ENCODE results near the gene SECTM1. TPM values are rescaled to one million over a fixed set of nuclear protein-coding genes. Genes with fewer than 3 reads are reported as not detected.

SECTM1 gene
- total and polyA plus RNA-seq, 9 of the 15 experiments (the other 6 are each of a cell fraction or from before 2014, with no cell fraction given) = 0.11 to 0.46 (median 0.18) TPM; not detected in 6

DNA sequence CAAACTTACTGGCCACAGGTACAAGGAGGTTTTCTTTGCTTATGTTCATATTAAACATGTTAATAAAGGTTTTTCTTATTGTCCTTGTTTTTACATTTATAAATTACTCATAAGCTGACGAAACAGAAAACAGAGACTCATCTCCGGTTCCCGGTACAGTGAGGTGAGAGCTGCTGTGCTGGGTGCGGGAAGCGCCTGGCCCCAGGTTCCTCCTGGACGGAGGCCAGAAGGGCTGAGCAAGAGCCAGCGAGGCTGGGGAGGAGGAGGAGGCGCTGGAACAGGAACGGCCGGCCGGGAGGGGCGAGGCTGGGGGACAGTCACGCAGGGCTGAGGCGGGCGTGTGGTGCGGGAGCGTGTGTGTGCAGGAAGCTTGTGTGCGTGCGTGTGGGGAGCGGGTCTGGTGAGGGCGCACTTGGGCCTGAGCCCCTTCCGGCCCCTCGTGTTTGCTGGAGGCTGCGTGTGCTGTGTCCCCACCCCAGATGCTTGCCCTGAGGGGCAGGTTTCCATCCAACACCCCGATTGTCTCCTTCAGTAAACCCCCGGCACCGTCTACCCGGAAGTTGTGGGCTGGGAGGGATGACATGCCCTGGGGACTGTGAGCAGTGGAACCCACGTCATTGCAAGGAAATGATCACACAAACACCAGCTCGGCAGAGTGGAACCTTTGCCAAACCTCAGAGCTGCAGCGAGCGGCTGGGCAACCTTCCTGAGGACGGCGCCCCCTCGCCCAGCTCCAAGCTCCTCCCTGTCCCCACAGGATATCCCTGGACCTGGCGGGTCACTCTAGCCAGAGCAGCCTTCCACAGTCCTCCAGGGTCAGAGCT, 35.6 kb downstream of the SECTM1 start (continued):
- TF ChIP-seq GABPA (tag; conservative IDR thresholded peaks at IDR 0.05; ENCODE audit: low read depth) = peak; percentile 85
- peak in 2 of 3 experiments; percentile 67 to 90; a peak in 3 of 6 replicates for TF ChIP-seq ZBTB11 (CRISPR knock-in tag; IDR thresholded peaks at IDR 0.05)
- TF ChIP-seq, protein P1, sequence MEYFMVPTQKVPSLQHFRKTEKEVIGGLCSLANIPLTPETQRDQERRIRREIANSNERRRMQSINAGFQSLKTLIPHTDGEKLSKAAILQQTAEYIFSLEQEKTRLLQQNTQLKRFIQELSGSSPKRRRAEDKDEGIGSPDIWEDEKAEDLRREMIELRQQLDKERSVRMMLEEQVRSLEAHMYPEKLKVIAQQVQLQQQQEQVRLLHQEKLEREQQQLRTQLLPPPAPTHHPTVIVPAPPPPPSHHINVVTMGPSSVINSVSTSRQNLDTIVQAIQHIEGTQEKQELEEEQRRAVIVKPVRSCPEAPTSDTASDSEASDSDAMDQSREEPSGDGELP (CRISPR knock-in tag; IDR thresholded peaks at IDR 0.05; ENCODE audit: borderline replicate concordance) = peak; percentile 66; the same call in 1 of the 2 replicates
- peak; percentile 73 for TF ChIP-seq ZBTB2 (IDR thresholded peaks at IDR 0.05)
- no peak for TF ChIP-seq AFF1 (IDR thresholded peaks at IDR 0.05; ENCODE audit: low read depth in 1 of 2, partially characterized antibody in 2 of 2)
- TF ChIP-seq, protein P2, sequence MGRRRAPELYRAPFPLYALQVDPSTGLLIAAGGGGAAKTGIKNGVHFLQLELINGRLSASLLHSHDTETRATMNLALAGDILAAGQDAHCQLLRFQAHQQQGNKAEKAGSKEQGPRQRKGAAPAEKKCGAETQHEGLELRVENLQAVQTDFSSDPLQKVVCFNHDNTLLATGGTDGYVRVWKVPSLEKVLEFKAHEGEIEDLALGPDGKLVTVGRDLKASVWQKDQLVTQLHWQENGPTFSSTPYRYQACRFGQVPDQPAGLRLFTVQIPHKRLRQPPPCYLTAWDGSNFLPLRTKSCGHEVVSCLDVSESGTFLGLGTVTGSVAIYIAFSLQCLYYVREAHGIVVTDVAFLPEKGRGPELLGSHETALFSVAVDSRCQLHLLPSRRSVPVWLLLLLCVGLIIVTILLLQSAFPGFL (CRISPR knock-in tag; IDR thresholded peaks at IDR 0.05) = no peak
- TF ChIP-seq, protein P3, sequence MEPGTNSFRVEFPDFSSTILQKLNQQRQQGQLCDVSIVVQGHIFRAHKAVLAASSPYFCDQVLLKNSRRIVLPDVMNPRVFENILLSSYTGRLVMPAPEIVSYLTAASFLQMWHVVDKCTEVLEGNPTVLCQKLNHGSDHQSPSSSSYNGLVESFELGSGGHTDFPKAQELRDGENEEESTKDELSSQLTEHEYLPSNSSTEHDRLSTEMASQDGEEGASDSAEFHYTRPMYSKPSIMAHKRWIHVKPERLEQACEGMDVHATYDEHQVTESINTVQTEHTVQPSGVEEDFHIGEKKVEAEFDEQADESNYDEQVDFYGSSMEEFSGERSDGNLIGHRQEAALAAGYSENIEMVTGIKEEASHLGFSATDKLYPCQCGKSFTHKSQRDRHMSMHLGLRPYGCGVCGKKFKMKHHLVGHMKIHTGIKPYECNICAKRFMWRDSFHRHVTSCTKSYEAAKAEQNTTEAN (CRISPR knock-in tag; IDR thresholded peaks at IDR 0.05) = peak; percentile 64; the same call in 1 of the 2 replicates
- no peak for TF ChIP-seq ZFP30 (CRISPR knock-in tag; IDR thresholded peaks at IDR 0.05; ENCODE audit: borderline replicate concordance)
- no peak for TF ChIP-seq ZNF146 (CRISPR knock-in tag; IDR thresholded peaks at IDR 0.05; ENCODE audit: unreplicated experiment)
- peak; percentile 74 for TF ChIP-seq ELF1 (tag; IDR thresholded peaks at IDR 0.05)
- TF ChIP-seq MCM3 (IDR thresholded peaks at IDR 0.05) = no peak
- no peak for TF ChIP-seq HOXB6 (CRISPR knock-in tag; IDR thresholded peaks at IDR 0.05; ENCODE audit: borderline replicate concordance)
